ENCODE data around the gene PLPP3.

Gene PLPP3

GRCh38 chr1:56576880-56577405, 2.4 kb downstream of the PLPP3 start:
- no peak for DNase-seq (ENCODE audit: low read depth in 2 of 2, low spot score in 1 of 2)

- DNase-seq (ENCODE audit: low read depth in 2 of 2, low spot score in 1 of 2): no peak
Measured at GRCh38 chr1:56575865-56576264, 3.5 kb downstream of the PLPP3 start.

- DNase-seq (ENCODE audit: low read depth in 2 of 2, low spot score in 1 of 2): no peak
Measured at GRCh38 chr1:56574794-56575193, 4.6 kb downstream of the PLPP3 start.

GRCh38 chr1:56573311-56573710, 6.1 kb downstream of the PLPP3 start:
- DNase-seq (ENCODE audit: low read depth in 2 of 2, low spot score in 1 of 2): no peak

- DNase-seq (ENCODE audit: low read depth in 2 of 2, low spot score in 1 of 2): no peak
Measured at GRCh38 chr1:56572334-56573050, 6.9 kb downstream of the PLPP3 start.

- no peak for DNase-seq (ENCODE audit: low read depth in 2 of 2, low spot score in 1 of 2)
Measured at GRCh38 chr1:56571448-56571847, 7.9 kb downstream of the PLPP3 start.

GRCh38 chr1:56570924-56571372, 8.4 kb downstream of the PLPP3 start:
- no peak for DNase-seq (ENCODE audit: low read depth in 2 of 2, low spot score in 1 of 2)

GRCh38 chr1:56569661-56570060, 9.7 kb downstream of the PLPP3 start:
- no peak for DNase-seq (ENCODE audit: low read depth in 2 of 2, low spot score in 1 of 2)

GRCh38 chr1:56566994-56567393, 12.4 kb downstream of the PLPP3 start:
- no peak for DNase-seq (ENCODE audit: low read depth in 2 of 2, low spot score in 1 of 2)

GRCh38 chr1:56566061-56566744, 13.2 kb downstream of the PLPP3 start:
- DNase-seq (ENCODE audit: low read depth in 2 of 2, low spot score in 1 of 2): no peak

- DNase-seq (ENCODE audit: low read depth in 2 of 2, low spot score in 1 of 2): no peak
Measured at GRCh38 chr1:56564615-56565014, 14.7 kb downstream of the PLPP3 start.

- DNase-seq (ENCODE audit: low read depth in 2 of 2, low spot score in 1 of 2): no peak
Measured at GRCh38 chr1:56563568-56563967, 15.8 kb downstream of the PLPP3 start.

- no peak for DNase-seq (ENCODE audit: low read depth in 2 of 2, low spot score in 1 of 2)
Measured at GRCh38 chr1:56562891-56563452, 16.4 kb downstream of the PLPP3 start.

- no peak for DNase-seq (ENCODE audit: low read depth in 2 of 2, low spot score in 1 of 2)
Measured at GRCh38 chr1:56561227-56562019, 17.9 kb downstream of the PLPP3 start.

GRCh38 chr1:56557746-56558145, 21.6 kb downstream of the PLPP3 start:
- no peak for DNase-seq (ENCODE audit: low read depth in 2 of 2, low spot score in 1 of 2)

GRCh38 chr1:56555448-56555847, 23.9 kb downstream of the PLPP3 start:
- no peak for DNase-seq (ENCODE audit: low read depth in 2 of 2, low spot score in 1 of 2)

GRCh38 chr1:56553046-56553445, 26.3 kb downstream of the PLPP3 start:
- DNase-seq (ENCODE audit: low read depth in 2 of 2, low spot score in 1 of 2): no peak

GRCh38 chr1:56552349-56552748, 27.0 kb downstream of the PLPP3 start:
- DNase-seq (ENCODE audit: low read depth in 2 of 2, low spot score in 1 of 2): no peak

- no peak for DNase-seq (ENCODE audit: low read depth in 2 of 2, low spot score in 1 of 2)
Measured at GRCh38 chr1:56551691-56552090, 27.7 kb downstream of the PLPP3 start.

- no peak for DNase-seq (ENCODE audit: low read depth in 2 of 2, low spot score in 1 of 2)
Measured at GRCh38 chr1:56550859-56551188, 28.5 kb downstream of the PLPP3 start.

- no peak for DNase-seq (ENCODE audit: low read depth in 2 of 2, low spot score in 1 of 2)
Measured at GRCh38 chr1:56550138-56550858, 29.1 kb downstream of the PLPP3 start.
